Measurements from ENCODE around the gene ST8SIA5. TPM values are rescaled to one million over a fixed set of nuclear protein-coding genes. Genes with fewer than 3 reads are reported as not detected.

The ST8SIA5 gene
- total and polyA plus RNA-seq, 2 donors (not counting 3 experiments of a cell fraction or from before 2014, with no cell fraction given): 0.25 to 0.62 TPM

GRCh38 chr18:46636040-46636630 is 120.7 kb downstream of the ST8SIA5 start:
- Histone ChIP-seq H3K4me2 (ENCODE audit: insufficient read depth, low read length) (no peak overlapping the region), H2AFZ (ENCODE audit: low read depth, low read length) (no peak overlapping the region), H3K27ac (ENCODE audit: insufficient read depth, low read depth, low read length) (no peak overlapping the region), H4K20me1 (replicated peaks; ENCODE audit: control insufficient read depth, extremely low read depth, insufficient read depth, low read length) (no peaks in the 10 kb centered on the region), H3K4me3 (replicated peaks in 1 of 3; ENCODE audit: insufficient read depth in 1 of 3, low read depth in 1 of 3, low read length in 3 of 3) (no peak overlapping the region), H3K4me1 (ENCODE audit: control insufficient read depth, extremely low read depth, insufficient read depth, low read length) (no peaks in the 10 kb centered on the region), H3K9me1 (replicated peaks; ENCODE audit: control insufficient read depth, extremely low read depth, insufficient read depth, low read length) (no peaks in the 10 kb centered on the region), H3K27me3 (ENCODE audit: control insufficient read depth in 2 of 2, insufficient read depth in 2 of 2, low read length in 2 of 2) (no peaks in the 10 kb centered on the region), H3K36me3 (ENCODE audit: control insufficient read depth in 2 of 2, extremely low read depth in 1 of 2, insufficient read depth in 2 of 2, low read length in 2 of 2) (no peaks in the 10 kb centered on the region), H3K9me3 (replicated peaks; ENCODE audit: control insufficient read depth, insufficient read depth, low read length) (no peaks in the 10 kb centered on the region), H3K79me2 (ENCODE audit: control insufficient read depth, insufficient read depth, low read length) (no peaks in the 10 kb centered on the region), H3K9ac (replicated peaks; ENCODE audit: extremely low read depth, insufficient read depth, low read length) (no peak overlapping the region)
- intact Hi-C loops (cut with micrococcal nuclease): no loop called here
- TF ChIP-seq GATA2 (IDR thresholded peaks at IDR 0.05; ENCODE audit: insufficient read depth, insufficient read length, low read depth, low read length) (no peak), FOS (IDR thresholded peaks at IDR 0.05; ENCODE audit: borderline replicate concordance, insufficient read depth, low read length) (no peak), MYC (IDR thresholded peaks at IDR 0.05; ENCODE audit: low read depth, low read length) (no peak), POLR2AphosphoS5 (IDR thresholded peaks at IDR 0.05; ENCODE audit: insufficient read depth, low read depth, low read length) (no peak), EZH2 (IDR thresholded peaks at IDR 0.05; ENCODE audit: borderline replicate concordance, low read depth, low read length, severe bottlenecking) (no peak), JUN (IDR thresholded peaks at IDR 0.05; ENCODE audit: borderline replicate concordance, insufficient read depth, insufficient read length, low read depth) (no peak), POLR2A (IDR thresholded peaks at IDR 0.05; ENCODE audit: low read depth, low read length) (no peak)
- TF ChIP-seq, protein P1, sequence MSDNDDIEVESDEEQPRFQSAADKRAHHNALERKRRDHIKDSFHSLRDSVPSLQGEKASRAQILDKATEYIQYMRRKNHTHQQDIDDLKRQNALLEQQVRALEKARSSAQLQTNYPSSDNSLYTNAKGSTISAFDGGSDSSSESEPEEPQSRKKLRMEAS (IDR thresholded peaks at IDR 0.05; ENCODE audit: insufficient read depth, insufficient read length): no peak
- TF ChIP-seq, protein P2, sequence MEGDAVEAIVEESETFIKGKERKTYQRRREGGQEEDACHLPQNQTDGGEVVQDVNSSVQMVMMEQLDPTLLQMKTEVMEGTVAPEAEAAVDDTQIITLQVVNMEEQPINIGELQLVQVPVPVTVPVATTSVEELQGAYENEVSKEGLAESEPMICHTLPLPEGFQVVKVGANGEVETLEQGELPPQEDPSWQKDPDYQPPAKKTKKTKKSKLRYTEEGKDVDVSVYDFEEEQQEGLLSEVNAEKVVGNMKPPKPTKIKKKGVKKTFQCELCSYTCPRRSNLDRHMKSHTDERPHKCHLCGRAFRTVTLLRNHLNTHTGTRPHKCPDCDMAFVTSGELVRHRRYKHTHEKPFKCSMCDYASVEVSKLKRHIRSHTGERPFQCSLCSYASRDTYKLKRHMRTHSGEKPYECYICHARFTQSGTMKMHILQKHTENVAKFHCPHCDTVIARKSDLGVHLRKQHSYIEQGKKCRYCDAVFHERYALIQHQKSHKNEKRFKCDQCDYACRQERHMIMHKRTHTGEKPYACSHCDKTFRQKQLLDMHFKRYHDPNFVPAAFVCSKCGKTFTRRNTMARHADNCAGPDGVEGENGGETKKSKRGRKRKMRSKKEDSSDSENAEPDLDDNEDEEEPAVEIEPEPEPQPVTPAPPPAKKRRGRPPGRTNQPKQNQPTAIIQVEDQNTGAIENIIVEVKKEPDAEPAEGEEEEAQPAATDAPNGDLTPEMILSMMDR (IDR thresholded peaks at IDR 0.05; ENCODE audit: extremely low read depth in 1 of 2, insufficient read depth in 1 of 2, low read depth in 1 of 2, low read length in 2 of 2): no peak
- BruUV-seq (replicated peaks): no TSS peak
- no peak for DNase-seq (ENCODE audit: low read depth, low spot score)
- FAIRE-seq: no peak
- dilution Hi-C loops (cut with MboI; ENCODE audit: extremely low pct_ligation_motif_present, low sequenced_read_pairs): no loop called here
- POLR2A ChIA-PET: no interaction called here
- CTCF ChIA-PET: no interaction called here

Data from endothelial cell of umbilical vein (primary cell).